ENCODE results near the gene ZNF256. TPM values are rescaled to one million over a fixed set of nuclear protein-coding genes. Genes with fewer than 3 reads are reported as not detected.

ZNF256 gene
- total RNA-seq, 1 experiment from 2014 or later: not detected

DNA sequence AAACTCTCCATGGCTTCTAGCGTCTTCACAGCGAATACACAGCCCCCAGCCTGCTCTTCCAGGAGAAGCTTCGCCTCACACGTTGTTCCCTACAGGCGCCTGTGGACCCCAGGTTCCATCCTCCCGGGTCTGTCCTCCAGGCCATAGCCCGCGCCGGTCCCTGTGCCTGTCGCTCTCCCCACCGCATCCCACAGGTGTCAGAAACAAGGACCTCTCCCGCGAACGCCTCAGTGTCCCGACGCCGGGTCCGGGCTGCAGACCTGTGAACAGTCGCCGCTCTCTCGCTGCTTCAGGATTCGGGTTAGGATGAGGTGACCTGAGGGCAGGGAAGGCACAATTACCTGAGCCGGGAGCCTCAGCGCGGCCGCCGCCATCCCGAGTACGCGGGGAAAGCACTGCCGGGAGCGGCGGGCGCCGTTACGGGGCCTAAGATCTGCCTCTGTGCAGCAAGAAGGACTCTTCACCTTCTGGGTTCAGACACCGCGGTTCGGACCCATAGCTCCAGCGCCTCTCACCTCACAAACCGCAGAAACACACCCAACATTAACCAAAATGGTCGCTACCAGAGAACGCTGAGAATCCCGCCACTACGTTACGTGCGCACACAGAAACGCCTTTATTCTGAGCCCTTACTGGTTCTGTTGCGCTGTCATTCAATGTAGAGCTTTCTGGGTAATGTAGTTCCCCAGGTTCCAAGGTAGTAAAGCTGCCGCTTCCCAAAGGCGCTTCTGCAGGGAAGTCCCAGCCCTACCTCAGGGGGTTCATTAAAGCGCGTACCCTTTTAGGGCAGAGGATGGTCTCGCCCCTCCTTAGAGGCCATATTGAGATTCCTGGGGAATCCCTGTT is 12.5 kb downstream of the ZNF256 start, which contains the start of gene ZNF418:
TSS of gene ZNF418 (minus strand) at position 583 of the 846 bp plus-strand sequence. CDS start 1,580 bp downstream, outside the sequence.
- Histone ChIP-seq H3K9me3 (ENCODE audit: control insufficient read depth in 1 of 2, insufficient read depth in 1 of 2, low read depth in 1 of 2, low read length in 2 of 2) (peaks cover 0 to 13% of the 10 kb centered on the region in 2 experiments; a peak in 2 of 4 replicates), H3K4me3 (replicated peaks in 1 of 2; ENCODE audit: low read depth in 1 of 2, low read length in 2 of 2) (no peak within 1 kb of the TSS)
- BruUV-seq (replicated peaks): no TSS peak

More for the DNA sequence above, 12.5 kb downstream of the ZNF256 start, which contains the start of gene ZNF418:
- no peaks in the 10 kb centered on the region for H3K79me2 ChIP-seq (ENCODE audit: insufficient read depth, low read length)
- ChIA-PET CTCF (no interaction called here), POLR2A (no interaction called here), RAD21 (ENCODE audit: low non-redundant PET in 1 of 2, low total read pairs in 2 of 2, uncharacterized antibody in 2 of 2, unreplicated experiment in 2 of 2) (no interaction called here)
- H3K36me3 ChIP-seq (ENCODE audit: control insufficient read depth in 1 of 2, insufficient read depth in 2 of 2, low read length in 2 of 2): no peaks in the 10 kb centered on the region
- H2AFZ ChIP-seq (ENCODE audit: low read depth, low read length, poor library complexity, severe bottlenecking): no peak within 1 kb of the TSS
- DNase-seq (ENCODE audit: low read depth, low spot score) (no peak), ATAC-seq (no peak)
- no peaks in the 10 kb centered on the region for H4K20me1 ChIP-seq (ENCODE audit: insufficient read depth)
- H3K9me2 ChIP-seq (ENCODE audit: insufficient read depth): no peaks in the 10 kb centered on the region
- H3K4me2 ChIP-seq (ENCODE audit: low read length): no peak within 1 kb of the TSS
- intact Hi-C loops (cut with micrococcal nuclease): no loop called here
- H3K9ac ChIP-seq (ENCODE audit: low read length): no peak within 1 kb of the TSS
- H3K27ac ChIP-seq (ENCODE audit: low read depth, low read length): no peak within 1 kb of the TSS
- no peak for TF ChIP-seq REST (IDR thresholded peaks at IDR 0.05; ENCODE audit: low read depth)
- TF ChIP-seq, protein P1, sequence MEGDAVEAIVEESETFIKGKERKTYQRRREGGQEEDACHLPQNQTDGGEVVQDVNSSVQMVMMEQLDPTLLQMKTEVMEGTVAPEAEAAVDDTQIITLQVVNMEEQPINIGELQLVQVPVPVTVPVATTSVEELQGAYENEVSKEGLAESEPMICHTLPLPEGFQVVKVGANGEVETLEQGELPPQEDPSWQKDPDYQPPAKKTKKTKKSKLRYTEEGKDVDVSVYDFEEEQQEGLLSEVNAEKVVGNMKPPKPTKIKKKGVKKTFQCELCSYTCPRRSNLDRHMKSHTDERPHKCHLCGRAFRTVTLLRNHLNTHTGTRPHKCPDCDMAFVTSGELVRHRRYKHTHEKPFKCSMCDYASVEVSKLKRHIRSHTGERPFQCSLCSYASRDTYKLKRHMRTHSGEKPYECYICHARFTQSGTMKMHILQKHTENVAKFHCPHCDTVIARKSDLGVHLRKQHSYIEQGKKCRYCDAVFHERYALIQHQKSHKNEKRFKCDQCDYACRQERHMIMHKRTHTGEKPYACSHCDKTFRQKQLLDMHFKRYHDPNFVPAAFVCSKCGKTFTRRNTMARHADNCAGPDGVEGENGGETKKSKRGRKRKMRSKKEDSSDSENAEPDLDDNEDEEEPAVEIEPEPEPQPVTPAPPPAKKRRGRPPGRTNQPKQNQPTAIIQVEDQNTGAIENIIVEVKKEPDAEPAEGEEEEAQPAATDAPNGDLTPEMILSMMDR (IDR thresholded peaks at IDR 0.05 in 2 of 3, conservative IDR thresholded peaks at IDR 0.05 in 1 of 3; ENCODE audit: borderline replicate concordance in 1 of 3, insufficient read depth in 1 of 3, low read depth in 2 of 3, low read length in 2 of 3): no peak
- H3K27me3 ChIP-seq (ENCODE audit: insufficient read depth, low read length): no peaks in the 10 kb centered on the region
- H3K4me1 ChIP-seq (ENCODE audit: control insufficient read depth in 1 of 2, insufficient read depth in 2 of 2, low read length in 2 of 2): no peaks in the 10 kb centered on the region
